Mucosa of descending colon (tissue), 3 donors: ENCODE results near the gene NFIB. TPM values are rescaled to one million over a fixed set of nuclear protein-coding genes. Genes with fewer than 3 reads are reported as not detected.

Experiments used
- ATAC-seq: fragments of 200-7000 bp; cut with Tn5 transposase; one replicate; pipeline ENCODE4 v1.9.1; 2020; ENCODE audit warnings: mild to moderate bottlenecking, moderate library complexity
- DNase-seq, 3 donors: peaks; one replicate each; pipeline ENCODE4 v3.0.0-alpha.2; 2020
- H3K36me3 ChIP-seq: fragments of 200-600 bp; one replicate; pipeline ENCODE4 v1.8.0; 2021; ENCODE audit warnings: low read depth, mild to moderate bottlenecking
- H3K4me1 ChIP-seq: fragments of 200-600 bp; one replicate; pipeline ENCODE4 v1.8.0; 2021; ENCODE audit warnings: low read depth, mild to moderate bottlenecking
- H3K4me3 ChIP-seq: fragments of 200-600 bp; one replicate; pipeline ENCODE4 v1.8.0; 2021; ENCODE audit warnings: mild to moderate bottlenecking
- H3K9me3 ChIP-seq: fragments of 200-600 bp; one replicate; pipeline ENCODE4 v1.8.0; 2021; ENCODE audit warnings: mild to moderate bottlenecking
- intact Hi-C, 2 donors: fragments of 100-400 bp; cut with DNase I in 1 of 2; cut with micrococcal nuclease in 1 of 2; formaldehyde crosslinking; loops; one replicate each; pipeline versions ENCODE4 v1.11.0 to v1.11.1; 2022; cut with DNase I, micrococcal nuclease
- total RNA-seq, 3 donors: library from RNA; stranded (reverse); fragmentation: NEBNext Ultra II Directional in 2 of 3; extraction: Animal tissue kit (Norgen Biotek cat#: 25700) in 2 of 3; gene quantifications; one replicate each; pipeline versions ENCODE4 v1.2.1 to v1.2.4, GENCODE V29; 2021 to 2023
- TF ChIP-seq, protein P1 (sequence below): fragments of 200-600 bp; IDR thresholded peaks from one replicate; pipeline ENCODE4 v1.8.0; 2022; ENCODE audit warnings: antibody characterized with exemption, mild to moderate bottlenecking
- donor health status: DM: no; HTN: no; CAD: no; lungs with moderate emphysema.
- donor health status: DM: no; HTN: no; CAD: no.
- donor health status: DM: no; HTN: yes; CAD: no.

Gene NFIB
- total RNA-seq, 3 donors from 2014 or later: 59.7 to 85.5 (median 62.6) TPM

DNA sequence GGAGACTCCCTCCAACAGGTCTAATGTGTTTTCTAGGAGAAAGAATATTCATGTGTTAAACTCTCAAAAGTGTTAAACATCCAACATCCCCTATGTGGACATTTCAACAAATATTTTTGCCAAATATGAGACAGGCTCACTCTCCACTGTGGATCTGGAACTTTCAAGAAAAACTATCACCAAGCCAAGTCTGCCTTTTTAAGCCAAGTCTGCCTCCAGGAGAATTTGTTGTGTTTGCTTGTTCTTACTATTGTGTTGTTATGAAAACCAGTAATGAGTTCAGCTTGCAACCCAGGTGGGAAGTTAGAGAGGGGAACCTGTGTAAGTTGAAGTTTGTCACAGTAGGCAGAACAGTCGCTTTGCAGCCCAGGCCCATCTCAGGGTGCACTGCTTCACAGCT is 228.1 kb downstream of the NFIB start:
- no peak overlapping the region for H3K4me3 ChIP-seq
- intact Hi-C loops: no loop called here
- no peaks in the 10 kb centered on the region for H3K36me3 ChIP-seq
- TF ChIP-seq, protein P1, sequence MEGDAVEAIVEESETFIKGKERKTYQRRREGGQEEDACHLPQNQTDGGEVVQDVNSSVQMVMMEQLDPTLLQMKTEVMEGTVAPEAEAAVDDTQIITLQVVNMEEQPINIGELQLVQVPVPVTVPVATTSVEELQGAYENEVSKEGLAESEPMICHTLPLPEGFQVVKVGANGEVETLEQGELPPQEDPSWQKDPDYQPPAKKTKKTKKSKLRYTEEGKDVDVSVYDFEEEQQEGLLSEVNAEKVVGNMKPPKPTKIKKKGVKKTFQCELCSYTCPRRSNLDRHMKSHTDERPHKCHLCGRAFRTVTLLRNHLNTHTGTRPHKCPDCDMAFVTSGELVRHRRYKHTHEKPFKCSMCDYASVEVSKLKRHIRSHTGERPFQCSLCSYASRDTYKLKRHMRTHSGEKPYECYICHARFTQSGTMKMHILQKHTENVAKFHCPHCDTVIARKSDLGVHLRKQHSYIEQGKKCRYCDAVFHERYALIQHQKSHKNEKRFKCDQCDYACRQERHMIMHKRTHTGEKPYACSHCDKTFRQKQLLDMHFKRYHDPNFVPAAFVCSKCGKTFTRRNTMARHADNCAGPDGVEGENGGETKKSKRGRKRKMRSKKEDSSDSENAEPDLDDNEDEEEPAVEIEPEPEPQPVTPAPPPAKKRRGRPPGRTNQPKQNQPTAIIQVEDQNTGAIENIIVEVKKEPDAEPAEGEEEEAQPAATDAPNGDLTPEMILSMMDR: no peak
- ATAC-seq (no peak), DNase-seq (no peak)
- no peaks in the 10 kb centered on the region for H3K4me1 ChIP-seq
- no peaks in the 10 kb centered on the region for H3K9me3 ChIP-seq

DNA sequence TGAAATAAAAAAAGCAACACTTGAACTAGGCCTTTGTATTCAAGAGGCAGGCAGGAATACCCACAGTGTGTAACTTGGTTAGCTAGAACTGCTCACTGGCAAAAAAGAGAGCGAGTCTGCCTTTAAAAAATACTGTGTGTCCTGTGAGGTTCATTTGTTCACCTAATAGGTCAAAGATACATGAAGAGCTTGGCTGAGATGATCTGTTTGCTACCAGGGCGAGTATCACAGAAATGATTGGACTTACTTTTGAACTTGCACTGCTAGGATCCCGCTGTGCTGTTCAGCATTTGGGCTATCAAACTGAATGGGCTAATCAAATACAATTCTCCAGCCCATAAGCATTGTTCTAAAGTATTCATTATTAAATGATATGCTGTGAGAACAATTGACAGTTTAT is 229.1 kb downstream of the NFIB start:
- TF ChIP-seq, protein P1: no peak
- no peaks in the 10 kb centered on the region for H3K9me3 ChIP-seq
- ATAC-seq: no peak
- H3K4me3 ChIP-seq: no peak overlapping the region
- intact Hi-C loops: no loop called here
- DNase-seq: no peak
- H3K36me3 ChIP-seq: no peaks in the 10 kb centered on the region
- no peaks in the 10 kb centered on the region for H3K4me1 ChIP-seq

DNA sequence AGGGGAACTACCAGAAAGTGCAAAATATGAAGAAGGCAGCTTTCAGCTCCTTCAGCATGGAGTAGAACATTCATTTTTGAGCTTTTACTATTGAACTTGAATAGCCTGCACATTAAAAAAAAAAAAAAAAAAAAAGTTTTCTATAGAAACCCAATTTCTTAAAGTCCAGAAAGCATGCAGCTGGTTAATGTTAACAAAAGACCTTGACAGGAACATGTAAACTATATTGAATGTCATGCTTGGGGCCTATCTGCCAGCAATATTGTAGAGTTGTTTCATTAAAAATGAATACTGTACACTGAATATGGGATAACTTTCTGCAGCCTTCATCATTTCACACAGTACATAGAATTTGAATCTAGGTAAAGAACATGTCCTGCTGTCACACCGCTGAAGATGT is 230.6 kb downstream of the NFIB start:
- TF ChIP-seq, protein P1: no peak
- DNase-seq (no peak), ATAC-seq (no peak)
- intact Hi-C loops: no loop called here
- Histone ChIP-seq H3K9me3 (no peaks in the 10 kb centered on the region), H3K36me3 (no peaks in the 10 kb centered on the region), H3K4me1 (no peaks in the 10 kb centered on the region), H3K4me3 (no peak overlapping the region)

DNA sequence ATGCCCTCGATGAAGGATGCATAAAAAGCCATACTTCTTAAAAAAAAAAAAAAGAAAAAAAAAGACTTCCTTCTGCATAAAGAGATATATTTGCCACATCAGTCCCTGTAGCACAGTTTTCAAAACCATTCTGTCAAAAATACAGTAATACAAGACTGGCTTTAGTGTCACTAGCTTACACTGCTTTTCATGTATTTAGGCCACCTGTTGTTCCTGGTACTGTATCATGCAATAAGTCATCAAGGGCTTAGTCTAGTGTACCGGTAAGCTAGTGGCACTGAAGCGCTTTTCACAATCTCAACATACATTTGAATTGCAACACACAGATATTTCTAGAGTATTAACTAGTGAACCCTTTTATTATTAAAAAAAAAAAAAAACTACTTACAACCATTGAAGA is 231.2 kb downstream of the NFIB start:
- Histone ChIP-seq H3K9me3 (no peaks in the 10 kb centered on the region), H3K36me3 (no peaks in the 10 kb centered on the region), H3K4me3 (no peak overlapping the region), H3K4me1 (no peaks in the 10 kb centered on the region)
- DNase-seq: no peak
- intact Hi-C loops: no loop called here
- TF ChIP-seq, protein P1: no peak
- no peak for ATAC-seq

DNA sequence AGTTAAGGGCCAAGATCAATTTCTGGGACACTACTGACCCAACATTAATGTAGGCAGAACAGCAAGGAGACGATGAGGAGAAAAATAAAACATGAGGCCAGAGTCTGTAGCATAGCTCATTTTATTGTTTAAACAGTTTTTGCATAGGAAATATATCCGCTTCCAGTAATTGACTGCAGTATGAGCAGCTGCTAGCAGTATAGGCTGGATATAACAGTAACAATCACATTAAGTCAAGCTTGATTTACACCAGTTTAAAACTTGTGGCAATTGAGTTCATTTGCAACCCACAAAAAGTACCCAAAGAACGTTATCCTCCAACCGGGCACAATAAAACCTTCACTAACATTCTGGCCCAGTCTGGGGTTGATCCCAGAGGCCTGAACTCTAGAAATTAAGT is 232.2 kb downstream of the NFIB start:
- Histone ChIP-seq H3K4me1 (no peaks in the 10 kb centered on the region), H3K4me3 (no peak overlapping the region), H3K36me3 (no peaks in the 10 kb centered on the region), H3K9me3 (no peaks in the 10 kb centered on the region)
- intact Hi-C loops: no loop called here
- TF ChIP-seq, protein P1: no peak
- DNase-seq (no peak), ATAC-seq (no peak)

DNA sequence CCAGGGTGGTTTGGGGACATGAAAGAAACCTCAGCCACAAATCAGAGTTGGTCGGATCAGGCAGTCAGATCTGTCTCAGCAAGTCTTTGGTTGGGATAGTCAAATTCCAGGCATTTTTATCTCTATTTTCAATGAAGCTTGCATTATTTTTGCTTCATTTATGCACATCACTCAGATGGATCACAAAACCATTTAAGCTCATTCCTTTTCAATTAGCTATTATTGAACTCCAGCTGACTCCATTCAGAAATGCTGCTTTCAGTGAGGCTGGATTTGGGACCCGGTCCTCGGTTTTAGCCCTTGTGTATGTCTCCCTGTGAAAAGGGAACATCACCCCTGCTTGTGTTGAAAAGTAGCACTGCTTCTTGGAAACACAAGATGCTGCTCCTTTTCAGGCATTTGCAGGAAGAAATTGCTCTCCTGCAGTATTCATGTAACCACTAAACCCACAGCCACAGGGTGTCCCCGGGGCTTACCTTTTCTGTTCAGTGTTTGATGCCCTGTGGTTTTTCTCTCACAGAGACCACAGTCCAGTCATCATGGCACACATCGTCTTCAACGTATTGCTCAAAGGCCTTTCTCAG is 232.9 kb downstream of the NFIB start:
- H3K36me3 ChIP-seq: no peaks in the 10 kb centered on the region
- no peak for ATAC-seq
- no peaks in the 10 kb centered on the region for H3K4me1 ChIP-seq
- TF ChIP-seq, protein P1: no peak
- intact Hi-C loops: no loop called here
- no peak overlapping the region for H3K4me3 ChIP-seq
- H3K9me3 ChIP-seq: no peaks in the 10 kb centered on the region
- DNase-seq: no peak
